KMS-11 (cell line): ENCODE measurements around the gene ZBTB25.

Experiments
- H2AFZ ChIP-seq: fragments of 200-600 bp; sonication (generic); 2 replicates; pipeline ENCODE4 v1.6.1; 2016; ENCODE audit warnings: antibody characterized with exemption, mixed run types, low read depth
- H3K27ac ChIP-seq: fragments of 200-600 bp; sonication (generic); 2 replicates; pipeline ENCODE4 v1.6.1; 2016; ENCODE audit warnings: mild to moderate bottlenecking, mixed run types
- H3K27me3 ChIP-seq: fragments of 200-600 bp; sonication (generic); 2 replicates; pipeline ENCODE4 v1.6.1; 2017; ENCODE audit warnings: mild to moderate bottlenecking, low read depth, mixed run types, moderate library complexity; ENCODE audit not compliant: insufficient read depth
- H3K36me3 ChIP-seq: fragments of 200-600 bp; sonication (generic); 2 replicates; pipeline ENCODE4 v1.6.1; 2017; ENCODE audit warnings: mild to moderate bottlenecking, mixed run types; ENCODE audit not compliant: insufficient read depth
- H3K4me1 ChIP-seq: fragments of 200-600 bp; sonication (generic); 2 replicates; pipeline ENCODE4 v1.6.1; 2016; ENCODE audit warnings: mild to moderate bottlenecking, low read depth, mixed run types; ENCODE audit not compliant: poor library complexity, severe bottlenecking
- H3K4me2 ChIP-seq: fragments of 200-600 bp; sonication (generic); 2 replicates; pipeline ENCODE4 v1.7.0; 2016; ENCODE audit warnings: mild to moderate bottlenecking, mixed run types
- H3K4me3 ChIP-seq: fragments of 200-600 bp; sonication (generic); IDR thresholded peaks from 2 replicates; pipeline ENCODE4 v1.6.1; 2017; ENCODE audit warnings: low read depth, low read length, mixed read lengths; ENCODE audit not compliant: insufficient read depth
- H3K79me2 ChIP-seq: fragments of 200-600 bp; sonication (generic); 2 replicates; pipeline ENCODE4 v1.6.1; 2016; ENCODE audit warnings: low read depth, mixed run types; ENCODE audit not compliant: insufficient read depth
- H3K9ac ChIP-seq: fragments of 200-600 bp; sonication (generic); 2 replicates; pipeline ENCODE4 v1.6.1; 2016; ENCODE audit warnings: mild to moderate bottlenecking, mixed run types
- H4K20me1 ChIP-seq: fragments of 200-600 bp; sonication (generic); 2 replicates; pipeline ENCODE4 v1.6.1; 2016; ENCODE audit warnings: mild to moderate bottlenecking, mixed run types; ENCODE audit not compliant: insufficient read depth
- TF ChIP-seq, protein P1 (sequence below): fragments of 200-600 bp; sonication (generic); conservative IDR thresholded peaks from 2 replicates; pipeline ENCODE4 v1.6.1; 2017; ENCODE audit warnings: low read depth, mild to moderate bottlenecking, antibody characterized with exemption, low read length, moderate library complexity, mixed read lengths

Gene ZBTB25

DNA sequence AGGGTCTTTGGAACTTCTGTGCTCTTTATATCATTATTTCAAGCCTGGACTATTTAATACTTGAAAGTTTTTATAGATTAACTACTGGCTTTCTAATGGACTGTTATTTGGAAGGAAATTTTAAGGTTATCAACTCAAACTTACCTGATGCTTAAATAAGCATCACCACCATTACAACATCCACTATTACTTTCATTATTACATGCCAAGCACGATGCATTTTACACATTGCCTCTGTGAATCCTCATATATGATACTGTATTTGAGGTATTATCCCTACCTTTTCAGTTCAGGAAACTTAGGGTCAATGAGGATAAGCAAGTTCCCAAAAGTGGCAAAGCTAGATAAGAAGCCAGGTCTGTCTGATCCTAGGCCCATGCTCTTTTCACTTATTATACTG is 13.3 kb upstream of the ZBTB25 start:
- Histone ChIP-seq H3K9ac (peak overlapping the region; percentile 9; the same call in 1 of the 2 replicates), H3K36me3 (no peaks in the 10 kb centered on the region; the same call in 1 of the 2 replicates), H3K4me1 (peaks cover 88% of the 10 kb centered on the region), H3K27ac (peak overlapping the region; percentile 48; the same call in 1 of the 2 replicates), H3K4me2 (peak overlapping the region; percentile 74), H3K27me3 (no peaks in the 10 kb centered on the region), H2AFZ (no peak overlapping the region), H3K79me2 (peaks cover 95% of the 10 kb centered on the region), H4K20me1 (no peaks in the 10 kb centered on the region), H3K4me3 (no peak overlapping the region)
- TF ChIP-seq, protein P1, sequence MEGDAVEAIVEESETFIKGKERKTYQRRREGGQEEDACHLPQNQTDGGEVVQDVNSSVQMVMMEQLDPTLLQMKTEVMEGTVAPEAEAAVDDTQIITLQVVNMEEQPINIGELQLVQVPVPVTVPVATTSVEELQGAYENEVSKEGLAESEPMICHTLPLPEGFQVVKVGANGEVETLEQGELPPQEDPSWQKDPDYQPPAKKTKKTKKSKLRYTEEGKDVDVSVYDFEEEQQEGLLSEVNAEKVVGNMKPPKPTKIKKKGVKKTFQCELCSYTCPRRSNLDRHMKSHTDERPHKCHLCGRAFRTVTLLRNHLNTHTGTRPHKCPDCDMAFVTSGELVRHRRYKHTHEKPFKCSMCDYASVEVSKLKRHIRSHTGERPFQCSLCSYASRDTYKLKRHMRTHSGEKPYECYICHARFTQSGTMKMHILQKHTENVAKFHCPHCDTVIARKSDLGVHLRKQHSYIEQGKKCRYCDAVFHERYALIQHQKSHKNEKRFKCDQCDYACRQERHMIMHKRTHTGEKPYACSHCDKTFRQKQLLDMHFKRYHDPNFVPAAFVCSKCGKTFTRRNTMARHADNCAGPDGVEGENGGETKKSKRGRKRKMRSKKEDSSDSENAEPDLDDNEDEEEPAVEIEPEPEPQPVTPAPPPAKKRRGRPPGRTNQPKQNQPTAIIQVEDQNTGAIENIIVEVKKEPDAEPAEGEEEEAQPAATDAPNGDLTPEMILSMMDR: no peak

- H3K4me2 ChIP-seq: no peak overlapping the region
- TF ChIP-seq, protein P1: no peak
Measured at GRCh38 chr14:64515053-64515452, 11.4 kb upstream of the ZBTB25 start.

DNA sequence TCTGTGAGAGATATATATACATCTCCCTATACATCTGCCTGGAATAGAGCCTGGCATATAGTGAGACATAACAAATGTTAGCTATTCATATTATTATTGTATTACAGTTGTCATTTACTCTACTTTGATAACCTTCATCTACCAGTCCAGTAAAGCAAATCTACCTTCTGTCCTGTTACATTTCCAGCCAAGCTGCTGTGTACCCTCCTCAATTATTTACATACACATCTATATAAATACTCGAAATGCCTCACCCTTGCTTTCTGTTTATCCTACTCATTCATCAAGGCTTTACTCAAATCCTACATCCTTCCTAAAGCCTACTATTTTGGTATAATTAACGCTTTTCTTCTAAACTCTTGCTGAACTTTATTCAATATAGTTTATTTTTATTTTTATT is 9.6 kb upstream of the ZBTB25 start:
- Histone ChIP-seq H3K4me2 (no peak overlapping the region), H3K4me3 (no peak overlapping the region), H3K27ac (no peak overlapping the region), H3K79me2 (peaks cover 96% of the 10 kb centered on the region), H3K4me1 (peaks cover 88% of the 10 kb centered on the region), H3K9ac (no peak overlapping the region), H2AFZ (no peak overlapping the region), H4K20me1 (no peaks in the 10 kb centered on the region), H3K27me3 (no peaks in the 10 kb centered on the region), H3K36me3 (no peaks in the 10 kb centered on the region; the same call in 1 of the 2 replicates)
- TF ChIP-seq, protein P1: no peak

More at GRCh38 chr14:64515053-64515452, 11.4 kb upstream of the ZBTB25 start:
- no peaks in the 10 kb centered on the region for H4K20me1 ChIP-seq
- no peaks in the 10 kb centered on the region; the same call in 1 of the 2 replicates for H3K36me3 ChIP-seq
- no peak overlapping the region for H3K27ac ChIP-seq
- no peaks in the 10 kb centered on the region for H3K27me3 ChIP-seq
- H3K4me3 ChIP-seq: no peak overlapping the region
- H2AFZ ChIP-seq: no peak overlapping the region
- no peak overlapping the region for H3K9ac ChIP-seq
- H3K4me1 ChIP-seq: peaks cover 88% of the 10 kb centered on the region
- peaks cover 95% of the 10 kb centered on the region for H3K79me2 ChIP-seq

DNA sequence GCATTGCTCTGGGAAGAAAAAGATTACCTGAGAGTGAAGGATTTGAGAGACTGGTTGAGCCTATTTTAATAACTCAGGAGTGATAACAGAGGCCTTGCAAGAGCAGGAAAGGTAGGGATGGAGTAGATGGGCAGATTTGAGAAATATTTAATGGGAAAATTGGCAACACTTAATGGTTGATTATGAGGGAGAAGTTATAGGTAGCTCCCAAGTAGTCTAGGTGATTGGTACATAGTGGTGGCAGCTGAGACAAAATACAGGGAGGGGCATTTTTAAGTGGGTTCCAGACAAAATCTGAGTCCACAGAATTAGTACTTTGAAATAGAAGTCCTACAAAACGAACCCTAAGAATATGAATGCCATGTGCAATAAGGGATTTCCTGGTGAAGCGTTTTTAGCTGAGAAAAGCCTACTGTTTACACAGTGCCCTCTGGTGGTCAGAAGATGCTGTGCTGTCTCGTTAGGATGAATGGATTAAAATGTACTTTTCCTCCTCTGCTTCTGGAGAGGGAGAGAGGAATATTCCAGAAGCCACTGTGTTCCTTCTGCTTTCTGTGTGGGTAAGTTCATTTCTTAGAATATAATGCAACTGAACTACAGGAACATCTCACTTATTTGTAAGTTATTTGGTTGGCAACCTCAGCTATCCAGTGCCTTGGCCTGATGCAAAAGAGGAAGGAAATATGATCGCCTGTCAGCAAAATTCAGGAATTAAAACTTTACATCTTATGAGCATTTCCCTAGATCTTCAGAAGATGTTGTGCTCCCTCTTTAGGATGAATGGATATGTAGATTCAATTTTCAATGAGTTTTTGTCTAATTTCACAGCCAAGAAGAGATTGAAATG is 7.4 kb upstream of the ZBTB25 start:
- no peaks in the 10 kb centered on the region for H3K36me3 ChIP-seq
- H3K27ac ChIP-seq: peak overlapping the region; percentile 38; the same call in 1 of the 2 replicates
- no peak overlapping the region for H3K9ac ChIP-seq
- H3K4me3 ChIP-seq: no peak overlapping the region
- peaks cover 85% of the 10 kb centered on the region for H3K4me1 ChIP-seq
- H3K79me2 ChIP-seq: peaks cover 99% of the 10 kb centered on the region
- H4K20me1 ChIP-seq: no peaks in the 10 kb centered on the region
- H3K4me2 ChIP-seq: peak overlapping the region; percentile 88
- TF ChIP-seq, protein P1: peak; percentile 75
- H3K27me3 ChIP-seq: no peaks in the 10 kb centered on the region
- H2AFZ ChIP-seq: no peak overlapping the region
